ENCODE data around the gene EIPR1. TPM values are rescaled to one million over a fixed set of nuclear protein-coding genes. Genes with fewer than 3 reads are reported as not detected.
A peak's percentile ranks its signal among the peaks of the same experiment; 100 is the strongest.

EIPR1 gene
- total and polyA plus RNA-seq, 2 of the 13 experiments (the other 11 are each of a cell fraction or from before 2014, with no cell fraction given), result 70.0 to 96.3 TPM

GRCh38 chr2:3324404-3325281 lies 53.0 kb downstream of the EIPR1 start (continued):
- TF ChIP-seq ZNF362 (CRISPR knock-in tag; IDR thresholded peaks at IDR 0.05; ENCODE audit: borderline replicate concordance) (no peak), ZNF576 (CRISPR knock-in tag; IDR thresholded peaks at IDR 0.05) (peak; percentile 69; the same call in 1 of the 2 replicates), ZBTB43 (CRISPR knock-in tag; conservative IDR thresholded peaks at IDR 0.05) (no peak), ZIK1 (CRISPR knock-in tag; IDR thresholded peaks at IDR 0.05; ENCODE audit: borderline replicate concordance, low read depth) (no peak), ARID5B (CRISPR knock-in tag; IDR thresholded peaks at IDR 0.05) (peak; percentile 65), ZNF333 (CRISPR knock-in tag; IDR thresholded peaks at IDR 0.05; ENCODE audit: borderline replicate concordance) (no peak; the same call in 1 of the 2 replicates), ZFP82 (CRISPR knock-in tag; IDR thresholded peaks at IDR 0.05; ENCODE audit: borderline replicate concordance) (no peak), TFE3 (CRISPR knock-in tag; IDR thresholded peaks at IDR 0.05) (no peak), IRX3 (CRISPR knock-in tag; IDR thresholded peaks at IDR 0.05; ENCODE audit: borderline replicate concordance, low read depth) (0 out of 2 replicates have a peak, but pooled peaks have one; percentile 52), KDM1A (CRISPR knock-in tag; IDR thresholded peaks at IDR 0.05) (no peak), NR2F1 (CRISPR knock-in tag; IDR thresholded peaks at IDR 0.05) (peak; percentile 76 to 81), ZKSCAN8 (CRISPR knock-in tag; IDR thresholded peaks at IDR 0.05; ENCODE audit: borderline replicate concordance) (no peak), SP5 (CRISPR knock-in tag; IDR thresholded peaks at IDR 0.05; ENCODE audit: borderline replicate concordance, low read depth) (no peak), POGZ (CRISPR knock-in tag; IDR thresholded peaks at IDR 0.05) (peak; percentile 86), ZNF720 (CRISPR knock-in tag; IDR thresholded peaks at IDR 0.05) (no peak), HES4 (CRISPR knock-in tag; IDR thresholded peaks at IDR 0.05; ENCODE audit: borderline replicate concordance) (no peak), THRA (CRISPR knock-in tag; IDR thresholded peaks at IDR 0.05; ENCODE audit: borderline replicate concordance) (peak; percentile 37; the same call in 1 of the 2 replicates), CREM (IDR thresholded peaks at IDR 0.05) (no peak), CREM (CRISPR knock-in tag; IDR thresholded peaks at IDR 0.05) (no peak)

Measured in HepG2 (cell line).